ENCODE measurements around the gene ASMTL. TPM values are rescaled to one million over a fixed set of nuclear protein-coding genes. Genes with fewer than 3 reads are reported as not detected.
"Not testable (repeated sequence)": the region's sequence is repeated elsewhere in the genome, so short reads cannot be mapped to it uniquely, and the experiment has no call there.

Gene ASMTL
- polyA plus RNA-seq, 3 donors from 2014 or later: 58.1 to 68.6 (median 67.1) TPM

DNA sequence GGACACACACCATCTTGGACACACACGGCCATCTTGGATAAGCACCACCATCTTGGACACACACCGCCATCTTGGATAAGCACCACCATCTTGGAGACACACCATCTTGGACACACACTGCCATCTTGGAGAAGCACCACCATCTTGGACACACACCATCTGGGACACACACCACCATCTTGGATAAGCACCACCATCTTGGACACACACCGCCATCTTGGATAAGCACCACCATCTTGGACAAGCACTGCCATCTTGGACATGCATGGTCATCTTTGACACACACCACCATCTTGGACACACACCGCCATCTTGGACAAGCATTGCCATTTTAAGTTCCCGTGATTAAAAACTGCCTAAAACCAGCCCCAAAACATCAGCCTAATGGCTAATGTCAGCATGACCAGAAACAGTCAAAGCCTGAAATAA is 4.1 kb downstream of the ASMTL start:
- Mint-ChIP-seq H3K36me3 (peaks cover 14 to 39% (median 26%) of the 10 kb centered on the region in 3 donors), H3K4me1 (peaks cover 36 to 42% of the 10 kb centered on the region in 2 donors)

DNA sequence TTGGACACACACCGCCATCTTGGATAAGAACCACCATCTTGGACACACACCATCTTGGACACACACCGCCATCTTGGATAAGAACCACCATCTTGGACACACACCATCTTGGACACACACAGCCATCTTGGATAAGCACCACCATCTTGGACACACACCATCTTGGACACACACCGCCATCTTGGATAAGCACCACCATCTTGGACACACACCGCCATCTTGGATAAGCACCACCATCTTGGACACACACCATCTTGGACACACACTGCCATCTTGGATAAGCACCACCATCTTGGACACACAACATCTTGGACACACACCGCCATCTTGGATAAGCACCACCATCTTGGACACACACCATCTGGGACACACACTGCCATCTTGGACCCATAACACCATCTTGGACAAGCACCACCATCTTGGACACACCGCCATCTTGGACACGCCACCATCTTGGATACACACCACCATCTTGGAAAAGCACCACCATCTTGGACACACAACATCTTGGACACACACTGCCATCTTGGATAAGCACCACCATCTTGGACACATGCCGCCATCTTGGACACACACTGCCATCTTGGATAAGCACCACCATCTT is 4.6 kb downstream of the ASMTL start:
- DNase-seq, H3K4me3 Mint-ChIP-seq: not testable (repeated sequence)
- H3K4me1 Mint-ChIP-seq: peaks cover 36 to 42% of the 10 kb centered on the region in 2 donors
- H3K36me3 Mint-ChIP-seq: peaks cover 14 to 39% (median 26%) of the 10 kb centered on the region in 3 donors
- peaks cover 17 to 38% (median 25%) of the 10 kb centered on the region in 3 donors for H3K27me3 Mint-ChIP-seq (ENCODE audit: low read depth in 3 of 3)
- peak overlapping the region in 5 of 6 donors; percentile 7 to 75 (median 57) for H3K27ac Mint-ChIP-seq
- peaks cover 4 to 15% (median 8%) of the 10 kb centered on the region in 6 donors for H3K9me3 Mint-ChIP-seq

More for the DNA sequence above, 4.1 kb downstream of the ASMTL start:
- Mint-ChIP-seq H3K27me3 (ENCODE audit: low read depth in 3 of 3) (peaks cover 20 to 41% (median 29%) of the 10 kb centered on the region in 3 donors), H3K27ac (peak overlapping the region in 4 of 6 donors; percentile 1 to 75 (median 63)), H3K4me3 (peak overlapping the region in 1 of 5 donors; percentile 33), H3K9me3 (peaks cover 4 to 15% (median 8%) of the 10 kb centered on the region in 6 donors)
- not testable (repeated sequence) for DNase-seq

DNA sequence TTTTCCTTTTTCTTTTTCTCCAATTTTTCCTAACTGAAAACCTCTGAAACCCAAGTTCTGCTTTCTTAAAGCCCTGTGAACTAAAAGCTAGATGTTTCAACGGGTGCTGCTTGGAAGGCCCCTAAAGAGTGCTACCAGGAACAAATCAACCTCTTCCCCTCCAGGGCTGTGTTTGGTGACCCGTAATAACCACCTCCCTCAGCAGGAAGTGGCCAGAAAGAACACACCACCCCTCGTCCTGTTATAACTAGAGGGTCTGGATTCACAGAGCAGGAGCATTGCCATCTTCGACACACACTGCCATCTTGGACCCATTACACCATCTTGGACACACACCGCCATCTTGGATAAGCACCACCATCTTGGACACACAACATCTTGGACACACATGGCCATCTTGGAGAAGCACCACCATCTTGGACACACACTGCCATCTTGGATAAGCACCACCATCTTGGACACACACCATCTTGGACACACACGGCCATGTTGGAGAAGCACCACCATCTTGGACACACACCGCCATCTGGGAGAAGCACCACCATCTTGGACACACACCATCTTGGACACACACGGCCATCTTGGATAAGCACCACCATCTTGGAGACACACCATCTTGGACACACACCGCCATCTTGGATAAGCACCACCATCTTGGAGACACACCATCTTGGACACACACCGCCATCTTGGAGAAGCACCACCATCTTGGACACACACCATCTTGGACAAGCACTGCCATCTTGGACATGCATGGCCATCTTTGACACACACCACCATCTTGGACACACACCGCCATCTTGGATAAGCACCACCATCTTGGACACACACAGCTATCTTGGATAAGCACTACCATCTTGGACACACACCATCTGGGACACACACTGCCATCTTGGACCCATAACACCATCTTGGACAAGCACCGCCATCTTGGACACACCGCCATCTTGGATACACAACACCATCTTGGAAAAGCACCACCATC is 5.4 kb downstream of the ASMTL start:
- Mint-ChIP-seq H3K27ac (peak overlapping the region in 5 of 6 donors; percentile 6 to 78 (median 52)), H3K9me3 (peaks cover 4 to 15% (median 8%) of the 10 kb centered on the region in 6 donors), H3K36me3 (peaks cover 14 to 39% (median 26%) of the 10 kb centered on the region in 3 donors), H3K4me1 (peaks cover 34 to 42% of the 10 kb centered on the region in 2 donors), H3K4me3 (peak overlapping the region in 1 of 5 donors; percentile 23), H3K27me3 (ENCODE audit: low read depth in 3 of 3) (peaks cover 17 to 34% (median 21%) of the 10 kb centered on the region in 3 donors)
- peak in 1 of 3 donors; percentile 39 for DNase-seq

DNA sequence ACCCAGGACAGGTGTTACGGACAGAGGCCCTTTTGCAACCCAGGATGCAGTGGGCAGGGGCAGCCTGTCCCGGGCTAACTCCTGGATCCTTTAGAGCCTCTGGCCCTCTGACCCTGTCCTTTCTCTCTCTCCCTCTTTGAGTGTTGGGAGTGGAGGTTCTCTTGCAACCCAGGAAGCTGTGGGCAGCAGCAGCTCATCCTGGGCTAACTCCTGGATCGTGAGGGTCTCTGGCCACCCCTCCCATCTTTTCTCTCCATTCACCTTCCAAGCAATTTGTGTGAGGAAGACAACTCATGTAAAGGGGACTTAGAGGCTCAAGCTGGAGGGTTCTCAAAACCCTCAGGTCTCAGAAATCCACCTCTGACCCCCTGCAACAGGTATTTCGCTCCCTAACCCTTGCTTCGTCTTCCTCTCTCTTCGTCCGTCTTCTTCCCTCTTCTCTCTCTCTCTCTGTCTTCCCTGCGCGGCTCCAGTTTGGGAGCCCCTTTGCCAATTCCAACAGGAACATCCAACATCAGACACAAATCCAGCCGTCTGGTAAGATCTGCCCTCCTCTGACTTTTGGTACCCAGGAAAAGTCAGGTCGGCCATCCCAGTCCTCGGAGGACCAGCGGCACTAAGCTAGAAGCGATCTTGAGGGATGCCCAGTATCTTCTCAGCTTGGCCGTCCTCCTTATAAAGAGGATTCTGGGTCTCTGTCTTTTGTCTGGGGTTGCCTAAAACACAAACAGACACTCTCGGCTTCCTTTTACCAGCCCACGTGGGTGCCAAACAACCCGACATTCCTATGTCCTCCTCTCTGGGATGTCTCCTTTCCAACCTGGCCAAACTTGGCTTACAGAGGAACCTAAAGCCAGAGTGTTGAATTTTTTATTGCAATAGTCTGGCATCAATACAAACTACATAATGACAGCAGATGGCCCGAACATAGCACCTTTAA is 7.9 kb downstream of the ASMTL start:
- Mint-ChIP-seq H3K27ac (peak overlapping the region in 3 of 6 donors; percentile 7 to 35 (median 18)), H3K36me3 (peaks cover 14 to 46% (median 29%) of the 10 kb centered on the region in 3 donors), H3K4me3 (no peak overlapping the region), H3K27me3 (ENCODE audit: low read depth in 3 of 3) (peaks cover 15 to 34% (median 17%) of the 10 kb centered on the region in 3 donors), H3K9me3 (peaks cover 4 to 15% (median 8%) of the 10 kb centered on the region in 6 donors), H3K4me1 (peaks cover 32 to 37% of the 10 kb centered on the region in 2 donors)
- no peak for DNase-seq

DNA sequence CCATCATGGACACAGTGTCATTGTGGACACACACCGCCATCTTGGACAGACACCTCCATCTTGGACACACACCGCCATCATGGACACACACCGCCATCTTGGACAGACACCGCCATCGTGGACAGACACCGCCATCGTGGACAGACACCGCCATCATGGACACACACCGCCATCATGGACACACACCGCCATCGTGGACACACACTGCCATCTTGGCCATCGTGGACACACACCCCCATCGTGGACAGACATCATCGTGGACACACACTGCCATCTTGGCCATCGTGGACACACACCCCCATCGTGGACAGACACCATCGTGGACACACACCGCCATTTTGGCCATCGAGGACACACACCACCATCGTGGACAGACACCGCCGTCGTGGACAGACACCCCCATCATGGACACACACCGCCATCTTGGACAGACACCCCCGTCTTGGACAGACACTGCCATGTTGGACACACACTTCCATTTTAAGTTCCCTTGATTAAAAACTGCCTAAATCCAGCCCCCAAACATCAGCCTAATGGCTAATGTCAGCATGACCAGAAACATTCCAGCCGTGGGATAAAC is 9.1 kb downstream of the ASMTL start:
- Mint-ChIP-seq H3K4me3 (peak overlapping the region in 1 of 5 donors; percentile 12), H3K27ac (peak overlapping the region in 1 of 6 donors; percentile 32), H3K4me1 (peaks cover 22 to 25% of the 10 kb centered on the region in 2 donors), H3K36me3 (peaks cover 10 to 45% (median 23%) of the 10 kb centered on the region in 3 donors), H3K27me3 (ENCODE audit: low read depth in 3 of 3) (peaks cover 9 to 27% (median 16%) of the 10 kb centered on the region in 3 donors), H3K9me3 (peaks cover 0 to 15% (median 6%) of the 10 kb centered on the region in 6 donors)
- DNase-seq: no peak

DNA sequence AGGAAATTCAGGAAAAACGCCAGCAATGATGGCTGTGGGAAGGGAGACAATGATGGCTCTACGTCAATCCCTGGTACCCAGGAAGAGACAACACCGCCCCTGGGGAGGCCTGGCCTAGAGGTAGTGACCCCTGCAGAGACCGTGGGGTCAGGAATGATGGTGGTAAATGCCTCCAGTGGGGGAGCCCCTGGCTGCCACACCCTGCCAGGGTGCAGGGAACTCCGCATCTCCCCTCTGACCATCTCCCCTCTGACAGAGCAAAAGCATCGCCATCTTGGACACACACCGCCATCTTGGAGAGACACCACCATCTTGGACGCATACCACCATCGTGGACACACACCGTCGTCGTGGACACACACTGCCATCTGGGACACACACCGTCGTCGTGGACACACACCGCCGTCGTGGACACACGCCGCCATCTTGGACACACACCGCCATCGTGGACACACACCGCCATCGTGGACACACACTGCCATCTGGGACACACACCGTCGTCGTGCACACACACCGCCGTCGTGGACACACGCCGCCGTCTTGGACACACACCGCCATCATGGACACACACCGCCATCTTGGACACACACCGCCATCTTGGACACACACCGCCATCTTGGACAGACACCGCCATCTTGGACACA is 9.9 kb downstream of the ASMTL start:
- peaks cover 16 to 18% of the 10 kb centered on the region in 2 donors for H3K4me1 Mint-ChIP-seq
- H3K9me3 Mint-ChIP-seq: peaks cover 0 to 11% (median under 1%) of the 10 kb centered on the region in 6 donors
- no peak overlapping the region for H3K27ac Mint-ChIP-seq
- peaks cover 3 to 20% (median 16%) of the 10 kb centered on the region in 3 donors for H3K27me3 Mint-ChIP-seq (ENCODE audit: low read depth in 3 of 3)
- peaks cover 14 to 43% (median 16%) of the 10 kb centered on the region in 3 donors for H3K36me3 Mint-ChIP-seq
- no peak for DNase-seq
- H3K4me3 Mint-ChIP-seq: no peak overlapping the region

DNA sequence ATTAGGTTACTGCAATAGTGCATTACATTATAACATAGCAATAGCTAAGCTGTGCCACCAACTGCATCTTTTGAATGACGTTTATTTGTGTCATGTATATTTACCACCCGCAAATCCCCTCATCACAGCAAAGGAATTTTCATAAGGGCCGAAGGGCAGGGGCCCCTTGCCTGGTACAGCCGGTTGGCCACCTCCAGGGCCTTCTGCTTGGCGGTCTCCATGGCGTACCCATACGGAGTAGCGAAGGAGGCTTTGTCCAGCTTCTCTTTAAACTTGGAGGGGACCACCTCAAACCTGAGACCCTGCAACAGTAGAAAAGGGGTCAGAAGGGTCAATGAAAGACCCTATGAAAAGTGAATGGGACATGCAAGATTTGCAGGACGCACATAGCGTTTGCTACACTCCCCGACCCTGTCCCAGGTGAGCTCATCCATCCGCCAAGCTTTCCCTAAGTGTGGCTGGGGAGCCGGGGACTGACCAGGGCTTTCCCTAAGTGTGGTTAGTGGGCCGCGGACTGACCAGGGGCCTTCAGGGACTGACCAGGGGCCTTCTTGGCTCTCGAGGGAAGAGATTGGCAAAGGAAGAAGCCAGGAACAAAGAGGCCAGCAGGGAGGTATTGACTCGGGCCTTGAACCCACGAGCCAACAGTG is 10.6 kb downstream of the ASMTL start:
- peaks cover 19 to 48% (median 21%) of the 10 kb centered on the region in 3 donors for H3K36me3 Mint-ChIP-seq

DNA sequence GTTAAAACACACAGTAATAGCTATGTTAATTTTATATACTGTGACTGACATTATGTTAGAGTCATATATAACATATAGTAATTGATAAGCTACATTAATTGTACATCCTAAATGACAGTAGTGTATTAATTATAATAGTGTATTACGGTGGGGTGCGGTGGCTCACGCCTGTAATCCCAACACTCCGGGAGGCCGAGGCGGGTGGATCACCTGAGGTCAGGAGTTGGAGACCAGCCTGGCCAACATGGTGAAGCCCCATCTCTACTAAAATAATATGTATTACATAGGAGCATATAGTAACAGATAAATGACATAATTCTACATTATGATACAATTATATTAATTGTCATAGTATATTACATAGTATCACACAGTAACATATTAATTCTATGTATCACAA is 12.2 kb downstream of the ASMTL start:
- H3K27ac Mint-ChIP-seq: no peak overlapping the region
- peaks cover 3 to 10% (median 10%) of the 10 kb centered on the region in 3 donors for H3K27me3 Mint-ChIP-seq (ENCODE audit: low read depth in 3 of 3)
- no peak overlapping the region for H3K4me3 Mint-ChIP-seq
- peaks cover 22 to 51% (median 24%) of the 10 kb centered on the region in 3 donors for H3K36me3 Mint-ChIP-seq
- peaks cover 0 to 8% (median 0%) of the 10 kb centered on the region in 6 donors for H3K9me3 Mint-ChIP-seq
- DNase-seq: no peak
- peaks cover 0 to 6% of the 10 kb centered on the region in 2 donors for H3K4me1 Mint-ChIP-seq

More for the DNA sequence above, 10.6 kb downstream of the ASMTL start:
- peaks cover 3 to 16% (median 11%) of the 10 kb centered on the region in 3 donors for H3K27me3 Mint-ChIP-seq (ENCODE audit: low read depth in 3 of 3)
- no peak for DNase-seq
- H3K9me3 Mint-ChIP-seq: peaks cover 0 to 9% (median under 1%) of the 10 kb centered on the region in 6 donors
- H3K27ac Mint-ChIP-seq: peak overlapping the region in 1 of 6 donors; percentile 23
- H3K4me1 Mint-ChIP-seq: peaks cover 10 to 11% of the 10 kb centered on the region in 2 donors
- no peak overlapping the region for H3K4me3 Mint-ChIP-seq

DNA sequence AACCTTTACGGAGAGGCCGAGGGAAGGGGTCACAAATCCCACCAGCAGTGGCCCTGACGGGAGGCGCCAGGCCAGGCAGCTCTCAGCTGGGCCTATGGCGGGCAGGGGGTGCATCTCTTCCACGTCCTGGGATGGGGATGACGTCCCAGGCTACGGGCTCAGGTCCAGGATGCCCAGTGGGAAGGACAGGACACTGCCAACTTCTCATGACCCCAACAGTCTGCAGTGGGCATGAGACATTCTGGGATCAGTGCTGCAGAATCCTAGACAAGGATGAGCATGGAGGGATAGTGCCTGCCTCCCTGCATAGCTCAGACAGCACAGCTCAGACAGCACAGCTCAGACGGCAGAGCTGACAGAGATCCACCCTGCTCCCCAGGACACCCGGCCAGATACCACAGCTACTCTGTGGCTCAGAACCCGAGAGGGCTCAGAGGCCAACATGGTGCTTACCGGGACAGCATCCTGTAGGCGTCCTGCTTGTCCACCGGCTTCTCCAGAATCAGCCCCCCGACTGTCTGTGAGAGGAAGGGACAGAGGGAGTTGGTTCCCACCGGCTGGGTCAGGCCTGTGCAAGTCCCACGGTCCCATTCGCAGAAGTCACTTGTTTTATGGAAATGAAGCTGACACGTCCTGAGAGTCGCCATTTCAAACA is 17.3 kb downstream of the ASMTL start:
- Mint-ChIP-seq H3K36me3 (peaks cover 13 to 35% (median 27%) of the 10 kb centered on the region in 3 donors), H3K4me3 (no peak overlapping the region), H3K4me1 (no peaks in the 10 kb centered on the region), H3K9me3 (peaks cover 0 to 1% (median 0%) of the 10 kb centered on the region in 6 donors), H3K27ac (no peak overlapping the region), H3K27me3 (ENCODE audit: low read depth in 3 of 3) (peaks cover 2 to 7% (median 3%) of the 10 kb centered on the region in 3 donors)
- DNase-seq: no peak

DNA sequence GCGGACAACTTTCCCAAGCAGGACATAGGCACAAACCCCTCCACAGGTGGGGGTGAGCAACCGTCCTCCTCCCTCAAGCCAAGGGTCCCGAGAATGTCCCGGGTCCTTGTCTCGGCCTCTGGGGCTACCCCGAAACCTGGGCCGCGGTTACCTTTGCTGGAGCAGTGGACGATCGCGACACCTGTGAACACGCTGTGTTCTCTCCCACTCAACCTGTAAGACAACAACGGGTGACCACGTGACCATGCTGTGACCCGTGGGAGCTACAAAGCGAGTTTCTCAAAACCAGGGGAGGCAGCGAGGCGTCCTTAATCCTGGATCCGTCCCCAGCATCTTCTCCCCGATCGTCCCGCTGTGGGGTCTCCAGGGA is 17.9 kb downstream of the ASMTL start:
- no peak overlapping the region for H3K4me3 Mint-ChIP-seq
- peaks cover 0 to 1% (median 0%) of the 10 kb centered on the region in 6 donors for H3K9me3 Mint-ChIP-seq
- no peak for DNase-seq
- peaks cover 10 to 35% (median 27%) of the 10 kb centered on the region in 3 donors for H3K36me3 Mint-ChIP-seq
- no peak overlapping the region for H3K27ac Mint-ChIP-seq
- H3K4me1 Mint-ChIP-seq: no peaks in the 10 kb centered on the region
- peaks cover 2 to 7% (median 3%) of the 10 kb centered on the region in 3 donors for H3K27me3 Mint-ChIP-seq (ENCODE audit: low read depth in 3 of 3)
